Measurements from ENCODE around the gene ASGR2. TPM values are rescaled to one million over a fixed set of nuclear protein-coding genes. Genes with fewer than 3 reads are reported as not detected.

Gene ASGR2
- total and polyA plus RNA-seq, 2 of the 13 experiments (the other 11 are each of a cell fraction or from before 2014, with no cell fraction given), result 320 to 754 TPM

GRCh38 chr17:7156342-7156940 is 41.8 kb upstream of the ASGR2 start (continued):
- TF ChIP-seq NAIF1 (CRISPR knock-in tag; IDR thresholded peaks at IDR 0.05; ENCODE audit: borderline replicate concordance) (peak; percentile 40; the same call in 1 of the 2 replicates), NR1H2 (CRISPR knock-in tag; IDR thresholded peaks at IDR 0.05; ENCODE audit: borderline replicate concordance, low read depth) (peak; percentile 86; the same call in 1 of the 2 replicates), GATAD1 (CRISPR knock-in tag; IDR thresholded peaks at IDR 0.05) (peak; percentile 75), SETDB1 (CRISPR knock-in tag; IDR thresholded peaks at IDR 0.05; ENCODE audit: borderline replicate concordance) (no peak), RBM22 (optimal IDR thresholded peaks at IDR 0.05; ENCODE audit: low read length) (no peak), NFIB (CRISPR knock-in tag; IDR thresholded peaks at IDR 0.05; ENCODE audit: borderline replicate concordance) (no peak), SP5 (CRISPR knock-in tag; IDR thresholded peaks at IDR 0.05; ENCODE audit: borderline replicate concordance, low read depth) (peak; percentile 44; the same call in 1 of the 2 replicates), THAP8 (CRISPR knock-in tag; IDR thresholded peaks at IDR 0.05; ENCODE audit: borderline replicate concordance) (no peak), ZFP82 (CRISPR knock-in tag; IDR thresholded peaks at IDR 0.05; ENCODE audit: borderline replicate concordance) (no peak; the same call in 1 of the 2 replicates), TEAD3 (CRISPR knock-in tag; optimal IDR thresholded peaks at IDR 0.05; ENCODE audit: borderline replicate concordance) (peak; percentile 73), SIX4 (CRISPR knock-in tag; IDR thresholded peaks at IDR 0.05) (0 out of 2 replicates have a peak, but pooled peaks have one; percentile 24), SMAD3 (CRISPR knock-in tag; IDR thresholded peaks at IDR 0.05) (peak; percentile 42; the same call in 1 of the 2 replicates), MLLT10 (CRISPR knock-in tag; IDR thresholded peaks at IDR 0.05) (no peak), ZNF512B (CRISPR knock-in tag; IDR thresholded peaks at IDR 0.05; ENCODE audit: borderline replicate concordance) (0 out of 2 replicates have a peak, but pooled peaks have one; percentile 92), ZNF550 (CRISPR knock-in tag; IDR thresholded peaks at IDR 0.05; ENCODE audit: borderline replicate concordance) (no peak), WIZ (CRISPR knock-in tag; IDR thresholded peaks at IDR 0.05) (peak; percentile 95; the same call in 1 of the 2 replicates)
- TF ChIP-seq, protein P1, sequence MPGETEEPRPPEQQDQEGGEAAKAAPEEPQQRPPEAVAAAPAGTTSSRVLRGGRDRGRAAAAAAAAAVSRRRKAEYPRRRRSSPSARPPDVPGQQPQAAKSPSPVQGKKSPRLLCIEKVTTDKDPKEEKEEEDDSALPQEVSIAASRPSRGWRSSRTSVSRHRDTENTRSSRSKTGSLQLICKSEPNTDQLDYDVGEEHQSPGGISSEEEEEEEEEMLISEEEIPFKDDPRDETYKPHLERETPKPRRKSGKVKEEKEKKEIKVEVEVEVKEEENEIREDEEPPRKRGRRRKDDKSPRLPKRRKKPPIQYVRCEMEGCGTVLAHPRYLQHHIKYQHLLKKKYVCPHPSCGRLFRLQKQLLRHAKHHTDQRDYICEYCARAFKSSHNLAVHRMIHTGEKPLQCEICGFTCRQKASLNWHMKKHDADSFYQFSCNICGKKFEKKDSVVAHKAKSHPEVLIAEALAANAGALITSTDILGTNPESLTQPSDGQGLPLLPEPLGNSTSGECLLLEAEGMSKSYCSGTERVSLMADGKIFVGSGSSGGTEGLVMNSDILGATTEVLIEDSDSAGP (CRISPR knock-in tag; IDR thresholded peaks at IDR 0.05; ENCODE audit: borderline replicate concordance), result peak; percentile 45; the same call in 1 of the 2 replicates
- TF ChIP-seq, protein P2, sequence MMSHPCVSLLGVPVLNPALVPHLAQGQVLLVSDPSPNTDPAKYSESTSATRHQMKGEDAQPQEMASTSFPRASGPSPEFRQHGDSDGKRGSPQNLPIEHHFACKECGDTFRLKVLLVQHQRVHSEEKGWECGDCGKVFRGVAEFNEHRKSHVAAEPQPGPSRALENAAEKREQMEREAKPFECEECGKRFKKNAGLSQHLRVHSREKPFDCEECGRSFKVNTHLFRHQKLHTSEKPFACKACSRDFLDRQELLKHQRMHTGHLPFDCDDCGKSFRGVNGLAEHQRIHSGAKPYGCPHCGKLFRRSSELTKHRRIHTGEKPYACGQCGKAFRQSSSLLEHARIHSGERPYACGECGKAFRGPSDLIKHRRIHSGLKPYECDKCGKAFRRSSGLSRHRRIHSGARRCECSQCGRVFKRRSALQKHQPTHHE (CRISPR knock-in tag; IDR thresholded peaks at IDR 0.05; ENCODE audit: borderline replicate concordance), result peak; percentile 79
- TF ChIP-seq, protein P3, sequence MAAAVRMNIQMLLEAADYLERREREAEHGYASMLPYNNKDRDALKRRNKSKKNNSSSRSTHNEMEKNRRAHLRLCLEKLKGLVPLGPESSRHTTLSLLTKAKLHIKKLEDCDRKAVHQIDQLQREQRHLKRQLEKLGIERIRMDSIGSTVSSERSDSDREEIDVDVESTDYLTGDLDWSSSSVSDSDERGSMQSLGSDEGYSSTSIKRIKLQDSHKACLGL (CRISPR knock-in tag; IDR thresholded peaks at IDR 0.05), result peak; percentile 83
- TF ChIP-seq, protein P4, sequence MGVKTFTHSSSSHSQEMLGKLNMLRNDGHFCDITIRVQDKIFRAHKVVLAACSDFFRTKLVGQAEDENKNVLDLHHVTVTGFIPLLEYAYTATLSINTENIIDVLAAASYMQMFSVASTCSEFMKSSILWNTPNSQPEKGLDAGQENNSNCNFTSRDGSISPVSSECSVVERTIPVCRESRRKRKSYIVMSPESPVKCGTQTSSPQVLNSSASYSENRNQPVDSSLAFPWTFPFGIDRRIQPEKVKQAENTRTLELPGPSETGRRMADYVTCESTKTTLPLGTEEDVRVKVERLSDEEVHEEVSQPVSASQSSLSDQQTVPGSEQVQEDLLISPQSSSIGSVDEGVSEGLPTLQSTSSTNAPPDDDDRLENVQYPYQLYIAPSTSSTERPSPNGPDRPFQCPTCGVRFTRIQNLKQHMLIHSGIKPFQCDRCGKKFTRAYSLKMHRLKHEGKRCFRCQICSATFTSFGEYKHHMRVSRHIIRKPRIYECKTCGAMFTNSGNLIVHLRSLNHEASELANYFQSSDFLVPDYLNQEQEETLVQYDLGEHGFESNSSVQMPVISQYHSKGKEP (CRISPR knock-in tag; IDR thresholded peaks at IDR 0.05), result 0 out of 2 replicates have a peak, but pooled peaks have one; percentile 49
